GM12891 (cell line): ENCODE measurements around the gene DIP2C.

Experiments
- PAX5 ChIP-seq: IDR thresholded peaks from 2 replicates; pipeline ENCODE4 v1.6.1; 2011; ENCODE audit warnings: low read length, moderate library complexity, mild to moderate bottlenecking; ENCODE audit not compliant: insufficient read depth, severe bottlenecking
- POLR2A ChIP-seq: IDR thresholded peaks from 2 replicates; pipeline ENCODE4 v1.6.1; 2011; ENCODE audit warnings: low read depth, low read length, control low read depth
- POLR2AphosphoS5 ChIP-seq: IDR thresholded peaks from 2 replicates; pipeline ENCODE4 v1.6.1; 2011; ENCODE audit warnings: low read depth, low read length, control low read depth
- POU2F2 ChIP-seq: IDR thresholded peaks from 2 replicates; pipeline ENCODE4 v1.6.1; 2011; ENCODE audit warnings: low read depth, mild to moderate bottlenecking, control low read depth, low read length, moderate library complexity
- SPI1 ChIP-seq: IDR thresholded peaks from 2 replicates; pipeline ENCODE4 v1.6.1; 2011; ENCODE audit warnings: low read depth, low read length, control low read depth
- TAF1 ChIP-seq: IDR thresholded peaks from 2 replicates; pipeline ENCODE4 v1.6.1; 2011; ENCODE audit warnings: low read depth, low read length, control low read depth

GRCh38 chr10:679556-679955, 9.9 kb downstream of the DIP2C start:
- TF ChIP-seq POLR2A, result no peak
- TF ChIP-seq POLR2AphosphoS5, result no peak
- TF ChIP-seq TAF1, result no peak
- TF ChIP-seq POU2F2, result no peak
- no peak for TF ChIP-seq SPI1
- no peak for TF ChIP-seq PAX5
